Fibroblast of gingiva (primary cell): ENCODE measurements around the gene DES.
"Not testable (repeated sequence)": the region's sequence is repeated elsewhere in the genome, so short reads cannot be mapped to it uniquely, and the experiment has no call there.

Source experiments
- DNase-seq: peaks from one replicate; pipeline ENCODE4 v3.0.0-alpha.2; 2011; ENCODE audit warnings: low read depth

DES gene

DNA sequence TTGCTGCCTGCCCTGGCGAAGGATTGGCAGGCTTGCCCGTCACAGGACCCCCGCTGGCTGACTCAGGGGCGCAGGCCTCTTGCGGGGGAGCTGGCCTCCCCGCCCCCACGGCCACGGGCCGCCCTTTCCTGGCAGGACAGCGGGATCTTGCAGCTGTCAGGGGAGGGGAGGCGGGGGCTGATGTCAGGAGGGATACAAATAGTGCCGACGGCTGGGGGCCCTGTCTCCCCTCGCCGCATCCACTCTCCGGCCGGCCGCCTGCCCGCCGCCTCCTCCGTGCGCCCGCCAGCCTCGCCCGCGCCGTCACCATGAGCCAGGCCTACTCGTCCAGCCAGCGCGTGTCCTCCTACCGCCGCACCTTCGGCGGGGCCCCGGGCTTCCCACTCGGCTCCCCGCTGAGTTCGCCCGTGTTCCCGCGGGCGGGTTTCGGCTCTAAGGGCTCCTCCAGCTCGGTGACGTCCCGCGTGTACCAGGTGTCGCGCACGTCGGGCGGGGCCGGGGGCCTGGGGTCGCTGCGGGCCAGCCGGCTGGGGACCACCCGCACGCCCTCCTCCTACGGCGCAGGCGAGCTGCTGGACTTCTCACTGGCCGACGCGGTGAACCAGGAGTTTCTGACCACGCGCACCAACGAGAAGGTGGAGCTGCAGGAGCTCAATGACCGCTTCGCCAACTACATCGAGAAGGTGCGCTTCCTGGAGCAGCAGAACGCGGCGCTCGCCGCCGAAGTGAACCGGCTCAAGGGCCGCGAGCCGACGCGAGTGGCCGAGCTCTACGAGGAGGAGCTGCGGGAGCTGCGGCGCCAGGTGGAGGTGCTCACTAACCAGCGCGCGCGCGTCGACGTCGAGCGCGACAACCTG, at the start of gene DES:
TSS of gene DES (plus strand) at position 223 of the 857 bp plus-strand sequence. CDS start at position 309, 86 bp downstream.
- no peak for DNase-seq

DNA sequence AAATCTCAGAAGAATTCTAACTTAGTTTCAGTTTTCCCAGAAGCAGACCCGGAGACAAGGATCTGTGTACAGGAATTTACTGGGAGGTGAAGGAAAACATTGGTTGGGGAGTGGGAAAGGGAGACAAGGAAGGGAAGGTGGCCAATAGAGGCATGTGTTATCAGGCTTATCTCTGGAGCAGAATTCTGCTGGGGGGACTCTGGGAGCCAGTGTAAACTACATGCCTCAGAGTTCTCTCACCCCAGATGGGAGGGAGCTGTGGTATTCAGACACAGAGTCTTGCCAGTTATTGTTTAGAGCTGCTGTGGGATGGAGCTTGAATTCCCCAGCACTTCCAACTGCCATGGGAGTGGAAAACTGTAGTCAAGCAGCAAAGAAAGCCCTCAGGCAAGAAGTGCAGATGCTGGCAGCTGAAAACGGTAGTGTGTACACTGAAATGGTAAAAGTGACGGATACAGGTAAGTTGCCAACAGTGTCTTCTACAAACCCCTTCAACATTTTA, 49.4 kb upstream of the DES start:
- peak; percentile 81 for DNase-seq

DNA sequence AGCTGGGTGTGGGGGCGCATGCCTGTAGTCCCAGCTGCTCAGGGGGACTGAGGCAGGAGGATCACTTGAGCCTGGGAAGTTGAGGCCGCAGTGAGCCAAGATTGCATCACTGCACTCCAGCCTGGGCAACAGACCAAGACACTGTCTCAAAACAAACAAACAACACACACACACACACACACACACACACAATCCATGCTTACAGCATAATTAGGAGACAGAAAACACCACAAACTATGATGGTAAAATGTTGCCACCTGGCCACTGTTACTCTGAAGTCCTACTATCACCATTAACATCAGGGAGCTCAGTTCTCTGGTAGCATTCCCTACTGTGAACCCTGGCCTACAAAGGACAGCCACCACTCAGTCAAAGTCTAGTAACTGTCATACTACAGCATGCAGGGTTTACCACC, 48.7 kb upstream of the DES start:
- DNase-seq: peak; percentile 89

DNA sequence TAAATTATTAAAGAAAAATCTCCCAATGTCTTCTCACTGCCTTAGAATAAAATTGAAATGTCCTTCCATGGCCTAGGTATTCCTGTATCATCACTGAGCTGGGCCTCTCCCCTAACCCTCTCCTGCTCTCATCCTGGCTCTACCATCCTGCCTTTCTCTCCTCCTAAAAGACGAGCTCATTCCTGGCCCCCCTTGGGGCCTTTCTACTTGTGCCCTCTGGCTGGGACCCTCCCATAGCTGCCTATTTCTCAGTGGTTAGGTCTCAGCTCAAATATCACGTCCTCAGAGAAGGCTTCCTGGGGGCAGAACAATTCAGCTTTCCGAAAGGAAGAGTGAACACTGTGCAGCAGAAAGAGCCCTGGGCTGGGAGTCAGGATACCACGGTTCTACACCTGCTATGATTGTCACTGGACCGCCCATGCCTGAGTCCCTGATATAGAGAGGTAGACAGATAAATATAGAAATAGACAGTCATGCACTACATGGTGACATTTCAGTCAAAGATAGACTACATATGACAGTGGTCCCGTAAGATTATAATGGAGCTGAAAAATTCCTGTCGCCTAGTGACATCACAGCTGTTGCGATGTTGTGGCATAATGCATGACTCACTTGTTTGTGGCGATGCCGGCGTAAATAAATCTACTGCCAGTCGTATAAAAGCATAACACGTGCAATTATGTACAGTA, 39.9 kb upstream of the DES start:
- no peak for DNase-seq

DNA sequence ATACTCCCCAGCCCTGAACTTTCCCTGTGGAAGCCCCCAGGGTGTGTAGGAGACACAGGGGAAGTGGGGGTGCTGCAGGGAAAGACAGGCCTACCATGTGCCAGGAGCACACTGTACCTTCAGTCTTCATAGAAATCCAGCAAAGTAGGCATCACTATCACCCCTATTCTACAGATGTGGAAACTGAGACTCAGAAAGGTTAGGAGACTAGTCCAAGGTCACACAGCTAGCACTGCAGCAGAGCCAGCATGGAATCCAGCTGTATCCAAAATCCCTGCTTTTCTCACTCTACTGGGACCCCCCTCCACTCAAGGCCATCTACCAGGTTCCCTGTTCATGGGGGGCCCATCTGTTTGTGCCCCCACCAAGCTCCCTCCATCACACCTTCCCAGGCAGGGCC, 37.3 kb upstream of the DES start:
- no peak for DNase-seq

DNA sequence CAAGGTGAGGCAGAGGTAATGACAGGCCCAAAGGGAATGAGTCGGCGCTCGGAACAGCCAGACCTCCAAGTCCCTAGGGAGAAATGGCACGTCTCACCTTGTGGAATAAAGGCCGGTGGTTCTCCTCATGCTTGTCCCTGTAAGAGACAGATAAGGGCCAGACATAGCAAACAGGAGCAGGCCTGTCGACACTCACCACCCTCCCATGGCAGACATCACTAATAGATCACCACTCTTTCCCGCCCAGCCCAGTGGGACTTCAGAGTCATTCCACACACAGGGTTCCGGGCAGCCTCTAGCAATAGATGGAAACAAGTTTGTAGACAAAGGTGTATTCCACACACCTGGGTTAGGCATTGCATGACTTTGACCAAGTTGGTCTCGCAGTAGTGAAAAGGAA, 36.7 kb upstream of the DES start:
- DNase-seq: no peak

DNA sequence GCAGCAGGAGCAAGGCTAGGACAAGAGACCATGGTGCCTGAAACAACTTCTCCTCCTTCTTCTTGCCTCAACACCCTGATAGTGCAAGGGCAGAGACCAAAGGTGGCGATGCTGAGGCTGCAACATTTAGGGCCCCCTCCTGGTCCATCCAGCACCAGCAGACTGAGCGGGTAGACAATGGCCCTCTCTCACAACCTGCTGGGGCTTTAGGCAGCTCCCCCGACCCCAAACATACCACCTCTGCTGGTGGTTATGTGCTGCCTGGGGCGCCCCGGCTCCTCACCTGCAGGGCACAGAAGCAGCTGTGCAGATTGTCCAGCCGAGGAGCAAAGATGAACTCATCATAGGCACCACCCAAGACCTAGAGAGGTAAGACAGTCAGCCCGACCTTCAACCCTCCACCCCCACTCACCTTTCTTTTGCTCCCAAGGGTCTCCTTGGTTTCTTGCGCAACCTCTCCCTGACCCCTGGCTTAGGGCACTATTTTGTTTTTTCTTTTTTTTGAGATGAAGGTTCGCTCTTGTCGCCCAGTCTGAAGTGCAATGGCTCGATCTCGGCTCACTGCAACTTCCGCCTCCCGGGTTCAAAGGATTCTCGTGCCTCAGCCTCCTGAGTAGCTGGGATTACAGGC, 34.0 kb upstream of the DES start:
- no peak for DNase-seq

DNA sequence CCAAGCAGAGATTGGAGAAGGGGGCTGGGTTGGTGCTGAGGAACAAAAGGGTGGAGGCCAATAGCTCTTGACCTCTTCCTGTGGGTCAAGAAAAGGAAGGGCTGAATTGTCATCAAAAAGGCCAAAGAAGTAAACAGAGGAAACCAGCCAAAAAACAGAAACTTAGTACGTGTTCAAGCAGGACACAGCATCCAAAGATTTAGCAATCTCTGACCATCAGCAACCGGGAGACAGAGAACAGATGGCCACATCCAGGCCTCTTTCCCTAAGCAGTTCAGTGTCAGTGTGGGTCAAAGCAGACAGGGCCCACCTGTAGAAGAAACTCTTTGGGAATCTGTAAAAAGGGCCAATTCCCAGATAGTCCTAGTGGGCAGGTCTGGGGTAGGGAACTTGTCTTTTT, 33.3 kb upstream of the DES start:
- peak; percentile 37 for DNase-seq

DNA sequence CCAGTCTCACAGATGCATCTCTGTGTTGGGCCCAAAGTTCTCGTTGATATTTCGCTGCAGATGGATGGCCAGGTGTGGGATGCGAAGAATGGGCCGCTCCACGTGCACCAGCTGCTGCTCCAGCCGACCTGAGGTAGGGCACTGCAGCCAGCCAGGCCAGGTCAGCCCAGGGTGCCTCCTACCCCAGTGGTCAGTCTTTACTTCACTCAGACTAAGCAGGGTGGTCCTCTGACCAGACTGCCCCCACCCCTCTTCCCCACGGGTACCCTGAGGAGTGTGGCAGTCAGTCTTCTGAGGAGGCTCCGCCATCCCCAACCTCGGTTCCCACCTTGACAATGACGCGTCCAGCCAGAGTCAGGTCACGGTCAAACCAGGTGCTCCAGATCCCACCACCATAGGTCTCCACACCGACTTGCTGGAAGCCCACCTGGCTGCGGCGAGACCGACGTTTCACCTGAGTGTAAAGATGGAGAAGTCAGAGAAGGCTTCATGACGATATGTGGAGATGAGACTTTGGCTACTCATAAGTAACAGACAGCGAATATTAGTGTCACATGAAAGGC, 32.1 kb upstream of the DES start:
- DNase-seq: no peak

DNA sequence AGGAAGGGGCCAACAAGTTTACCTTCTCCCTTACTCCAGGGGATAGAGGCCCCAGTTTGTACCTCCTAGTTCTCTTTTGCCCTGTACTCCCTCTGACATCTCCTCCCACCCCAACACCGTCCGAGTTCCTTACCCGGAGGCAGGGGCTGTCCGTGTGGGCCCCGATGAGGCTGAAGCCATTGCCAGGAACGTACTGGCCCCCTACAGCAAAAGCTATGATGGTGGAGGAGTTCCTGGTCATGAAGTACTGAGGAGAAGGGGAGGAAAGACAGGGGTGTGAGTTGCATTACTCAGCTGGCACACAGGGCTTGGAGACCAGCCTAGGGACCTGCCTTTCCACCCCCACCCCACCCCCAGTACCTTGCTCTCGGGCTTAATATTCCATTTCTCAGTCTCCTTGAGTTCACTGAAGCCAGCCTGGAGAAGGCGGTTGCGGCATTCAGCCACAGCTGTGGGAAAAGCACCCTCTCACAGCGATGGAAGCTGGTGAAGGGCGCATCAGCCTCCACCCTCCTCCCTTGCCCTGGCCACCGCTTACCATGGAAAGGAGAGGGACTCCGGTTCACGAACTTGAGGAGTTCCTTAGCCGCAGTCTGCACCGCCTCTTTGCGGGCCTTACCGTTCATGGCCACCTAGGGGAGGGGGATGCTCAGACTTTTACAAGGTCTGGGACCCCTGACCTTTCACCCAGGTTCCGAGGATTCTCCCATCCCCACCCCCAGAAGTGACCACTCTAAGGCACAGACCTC, 31.5 kb upstream of the DES start:
- DNase-seq: no peak

DNA sequence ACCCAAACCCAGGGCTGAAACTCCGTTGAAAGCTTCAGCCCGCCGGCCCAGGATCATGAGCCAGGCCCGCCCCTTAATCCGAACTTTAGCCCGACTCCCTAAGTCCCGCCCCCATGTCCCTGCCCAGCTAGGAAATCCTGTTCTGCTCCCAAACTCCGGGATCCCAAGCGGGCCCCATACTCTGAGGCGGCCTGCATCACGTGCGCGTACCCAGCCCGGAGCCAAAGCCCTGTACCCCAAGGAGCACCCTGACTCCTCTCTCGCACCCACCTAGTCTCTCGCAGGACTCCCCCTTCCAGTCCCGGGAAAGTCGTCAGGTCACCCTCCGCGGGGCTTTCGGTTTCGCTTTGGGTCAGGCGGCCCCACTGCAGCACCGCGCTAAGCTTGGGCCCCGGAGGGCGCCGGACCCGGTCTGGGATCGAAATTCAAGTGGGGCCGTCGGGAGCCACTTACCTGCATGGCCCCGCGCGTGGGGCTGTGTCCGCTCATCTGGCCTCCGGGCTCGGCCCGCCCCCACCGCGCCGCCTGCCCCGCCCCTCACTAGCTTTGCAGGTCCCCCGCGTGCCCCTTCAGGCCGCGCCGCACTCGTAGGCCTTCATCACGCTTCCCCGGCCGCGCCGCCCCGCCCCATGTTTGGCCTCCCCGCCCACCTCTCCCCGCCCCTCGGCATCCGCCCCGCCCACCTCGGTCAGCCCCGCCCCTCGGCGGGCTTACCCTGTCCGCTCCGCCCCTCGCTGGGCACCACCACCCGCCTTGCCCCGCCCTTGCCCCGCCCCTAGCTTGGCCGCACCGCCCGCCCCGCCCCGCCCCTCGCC, 30.7 kb upstream of the DES start, which contains the start of gene DNPEP:
TSS of gene DNPEP (minus strand) at position 607 of the 815 bp plus-strand sequence. CDS start at position 489, 118 bp downstream.
- DNase-seq: peak; percentile 91

DNA sequence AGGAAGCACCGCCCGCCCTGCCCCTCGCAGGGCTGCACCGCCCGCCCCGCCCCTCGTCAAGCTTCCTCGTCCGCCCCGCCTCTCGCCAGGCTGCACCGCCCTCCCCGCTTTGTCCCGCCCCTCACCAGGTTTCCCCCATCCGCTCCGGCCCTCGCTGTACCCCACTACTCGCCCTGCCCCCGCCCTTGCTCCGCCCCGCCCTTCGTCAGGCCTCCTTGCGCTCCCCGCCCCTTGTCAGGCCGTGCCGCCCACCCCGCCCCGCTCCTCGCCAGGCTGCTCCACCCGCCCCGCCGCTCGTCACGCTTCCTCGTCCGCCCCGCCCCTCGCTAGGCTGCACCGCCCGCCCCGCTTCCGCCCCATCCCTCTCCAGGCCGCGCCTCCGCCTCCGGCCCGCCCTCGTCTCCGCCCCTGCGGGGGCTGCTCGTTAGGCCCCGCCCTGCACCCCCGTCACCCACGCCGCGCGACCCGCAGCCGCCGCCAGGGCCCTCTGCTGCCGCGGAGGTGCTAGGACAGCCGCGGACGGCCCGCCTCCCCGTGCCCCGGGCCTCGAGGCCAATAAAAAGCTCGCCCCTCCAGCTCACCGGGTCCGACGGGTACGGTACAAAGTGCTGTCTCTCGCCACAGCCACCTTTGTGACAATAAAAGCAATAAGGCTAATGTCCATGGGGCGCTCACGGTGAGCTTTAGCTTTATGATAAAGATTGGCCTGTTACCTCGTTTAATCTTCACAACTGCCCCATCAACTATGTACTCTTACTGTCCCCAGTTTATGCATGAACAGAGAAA, 29.9 kb upstream of the DES start:
- DNase-seq: peak; percentile 98

DNA sequence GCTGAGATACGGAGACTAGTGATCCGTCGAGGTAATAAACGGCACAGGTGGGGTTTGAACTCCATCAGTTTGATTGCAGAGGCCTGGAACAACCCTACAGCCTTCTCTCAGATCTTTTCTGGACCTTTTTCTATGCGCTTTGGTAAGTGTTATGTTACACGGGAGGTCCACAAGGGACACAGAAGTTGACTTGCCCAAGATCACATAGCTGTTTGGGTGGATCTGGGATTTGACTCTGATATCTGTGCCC, 29.3 kb upstream of the DES start:
- no peak for DNase-seq

DNA sequence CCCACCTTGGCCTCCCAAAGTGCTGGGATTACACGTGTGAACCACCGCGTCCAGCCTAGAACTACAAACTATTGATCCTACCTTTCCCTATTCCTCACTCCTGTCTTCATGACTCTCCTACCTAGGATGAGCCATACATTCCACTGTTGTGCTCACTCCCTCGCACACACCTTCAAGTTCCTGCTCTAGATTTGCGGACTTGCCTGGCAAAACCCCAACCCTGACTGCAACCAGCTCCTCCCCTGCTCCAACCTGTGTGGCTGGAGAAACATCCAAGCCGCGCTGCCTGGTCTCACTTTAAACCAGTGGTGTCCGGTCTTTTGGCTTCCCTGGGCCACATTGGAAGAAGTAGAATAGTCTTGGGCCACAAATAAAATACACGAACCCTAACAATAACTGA, 25.4 kb upstream of the DES start:
- no peak for DNase-seq

DNA sequence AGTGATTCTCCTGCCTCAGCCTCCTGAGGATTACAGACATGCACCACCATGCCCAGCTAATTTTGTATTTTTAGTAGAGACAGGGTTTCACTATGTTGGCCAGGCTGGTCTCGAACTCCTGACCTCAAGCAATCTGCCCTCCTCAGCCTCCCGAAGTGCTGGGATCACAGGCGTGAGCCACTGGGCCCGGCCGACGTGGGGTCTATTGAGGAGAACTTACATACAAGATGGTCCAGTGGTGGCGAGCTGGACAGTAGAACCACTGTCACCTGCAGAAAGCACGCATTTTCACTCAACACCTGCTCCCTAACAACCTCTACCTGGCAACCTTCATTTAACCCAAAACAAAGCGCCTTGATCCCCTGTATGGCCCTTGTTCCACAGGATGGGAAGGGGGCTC, 23.1 kb upstream of the DES start:
- DNase-seq: not testable (repeated sequence)

DNA sequence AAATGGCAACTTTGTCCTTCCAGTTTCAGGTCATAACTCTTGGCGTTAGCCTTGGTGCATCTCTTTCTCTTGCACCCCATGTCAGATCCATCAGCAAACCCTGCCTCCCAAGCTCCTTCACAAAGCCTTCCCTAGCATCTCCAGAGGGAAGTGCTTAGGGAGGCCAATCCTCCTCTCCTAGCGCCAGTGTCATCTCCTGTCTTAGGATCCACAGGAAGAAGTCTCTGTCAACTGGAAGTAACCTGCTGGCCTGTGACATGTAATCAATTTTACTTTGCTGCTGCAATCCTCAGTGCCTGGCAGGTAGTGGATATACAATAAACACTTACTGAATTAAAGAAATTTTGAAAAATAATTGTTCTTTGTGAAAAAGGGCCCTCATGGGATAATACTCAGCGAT, 22.6 kb upstream of the DES start:
- no peak for DNase-seq

DNA sequence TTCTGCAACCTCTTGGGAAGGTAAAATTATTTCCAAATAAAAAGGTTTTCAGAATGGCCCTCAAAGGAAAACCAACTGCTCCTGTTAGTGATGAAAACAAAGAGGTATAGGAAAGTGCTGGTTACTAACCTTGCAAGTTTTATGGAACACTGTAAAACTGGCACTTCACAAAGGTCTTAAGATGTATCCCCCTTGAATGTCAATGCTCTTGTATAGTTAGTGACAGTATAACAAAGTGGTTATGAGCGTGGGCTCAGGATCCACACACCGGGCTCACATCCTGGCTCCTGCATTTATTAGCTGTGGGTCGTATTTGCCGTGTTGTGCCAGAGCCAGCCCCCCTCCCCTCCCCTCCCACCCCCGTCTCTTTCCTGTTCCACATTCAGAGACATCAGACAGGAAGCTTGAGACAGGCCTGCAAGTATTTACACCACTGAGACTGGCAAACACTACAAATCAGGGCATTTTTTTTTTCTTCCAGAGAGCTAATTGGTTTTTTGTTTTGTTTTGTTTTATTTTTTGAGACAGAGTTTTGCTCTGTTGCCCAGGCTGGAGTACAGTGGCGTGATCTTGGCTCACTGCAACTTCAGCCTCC, 21.2 kb upstream of the DES start:
- DNase-seq: no peak

DNA sequence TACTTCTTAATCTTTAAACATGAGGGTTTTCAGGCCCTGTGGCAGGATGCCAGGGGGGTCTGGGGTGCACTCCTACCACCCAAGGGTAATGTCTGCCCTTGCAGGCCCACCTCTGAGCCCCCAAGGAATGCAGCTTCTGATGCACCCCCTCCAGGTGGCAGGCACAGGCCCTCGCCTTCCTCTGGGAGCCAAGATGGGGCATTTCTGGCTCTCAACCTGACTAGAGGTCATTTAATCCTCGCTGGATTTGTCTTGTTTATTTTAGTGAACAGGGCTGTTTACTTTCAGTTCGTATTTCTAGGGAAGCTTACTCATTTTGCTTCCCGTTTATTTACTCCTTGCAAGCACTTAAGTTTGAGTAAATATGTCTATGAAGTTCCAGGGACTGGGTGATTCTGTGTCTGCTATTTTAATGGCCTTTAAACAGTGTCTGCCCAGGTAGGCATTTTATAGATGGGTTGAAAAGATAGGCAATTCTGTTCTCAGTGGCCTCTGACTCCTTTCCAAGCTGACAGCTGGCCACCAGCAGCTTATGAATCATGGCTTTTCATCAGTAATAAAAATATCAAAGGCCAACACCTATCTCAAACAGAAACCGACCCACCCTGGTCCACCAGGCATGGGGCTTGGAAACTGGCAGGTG, 19.3 kb upstream of the DES start:
- peak; percentile 30 for DNase-seq

DNA sequence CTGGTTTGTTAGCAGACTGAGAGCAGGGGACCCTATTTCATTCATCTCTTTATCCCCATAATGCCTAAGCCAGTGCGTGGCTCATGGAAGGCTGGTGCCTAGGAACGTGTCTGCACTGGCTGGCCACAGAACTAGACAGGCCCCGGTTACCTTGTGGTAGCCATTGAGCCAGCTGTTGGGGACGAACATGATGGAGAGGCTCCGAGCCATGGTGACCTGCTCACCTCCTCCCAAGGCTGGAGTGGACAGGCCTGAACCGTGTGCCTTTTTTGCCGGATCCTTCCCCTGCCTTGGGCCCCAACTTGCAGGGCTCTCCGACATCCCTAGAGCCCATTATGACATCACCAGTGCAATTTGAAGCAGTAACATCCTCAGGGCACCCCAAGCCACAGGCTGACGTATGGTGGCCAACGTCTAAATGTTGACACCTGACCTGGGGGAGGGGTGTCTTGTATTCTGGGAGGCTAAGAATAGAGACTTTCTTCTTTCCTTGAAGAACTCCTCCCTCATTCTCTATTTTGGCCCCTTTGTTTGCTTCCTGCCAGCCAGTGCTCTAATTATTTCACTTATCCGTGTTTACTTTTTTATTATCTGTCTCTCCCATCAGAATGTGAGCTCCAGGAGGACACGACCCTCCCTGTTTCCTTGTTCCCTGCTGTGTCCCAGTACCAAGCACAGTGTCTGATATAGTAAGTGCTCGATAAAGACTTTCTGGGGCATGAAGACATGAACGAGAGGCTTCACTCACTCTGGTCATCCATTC, 18.3 kb upstream of the DES start:
- DNase-seq: no peak
